GM12872 (cell line): ENCODE results near the gene CIROP.
A peak's percentile ranks its signal among the peaks of the same experiment; 100 is the strongest.

Experiments
- CTCF ChIP-seq: IDR thresholded peaks from 3 replicates; pipeline ENCODE4 v1.5.1; 2011; ENCODE audit warnings: low read depth, mild to moderate bottlenecking, low read length, moderate library complexity; ENCODE audit not compliant: insufficient read depth

The CIROP gene

GRCh38 chr14:23071244-23071920 lies 33.4 kb downstream of the CIROP start:
- no peak for TF ChIP-seq CTCF

- no peak for TF ChIP-seq CTCF
Observed at GRCh38 chr14:23070262-23071129, 34.3 kb downstream of the CIROP start.

GRCh38 chr14:23069413-23069806 lies 35.4 kb downstream of the CIROP start:
- no peak for TF ChIP-seq CTCF

- peak; percentile 98 for TF ChIP-seq CTCF
Observed at GRCh38 chr14:23068789-23069412, 35.9 kb downstream of the CIROP start.

GRCh38 chr14:23067847-23068788 lies 36.7 kb downstream of the CIROP start:
- TF ChIP-seq CTCF: no peak

- TF ChIP-seq CTCF: no peak
Observed at GRCh38 chr14:23066855-23067744, 37.7 kb downstream of the CIROP start.
